Activated CD8-positive, alpha-beta memory T cell treated with anti-CD3 and anti-CD28 coated beads for 4 hours (primary cell): Measurements from ENCODE around the gene C4orf46.
A peak's percentile ranks its signal among the peaks of the same experiment; 100 is the strongest.
"Not testable (repeated sequence)": the region's sequence is repeated elsewhere in the genome, so short reads cannot be mapped to it uniquely, and the experiment has no call there.

Experiments
- DNase-seq, 2 donors: peaks; one replicate each; pipeline ENCODE4 v3.0.0-alpha.2; 2020; ENCODE audit warnings: low read depth in 2 of 2

C4orf46 gene

GRCh38 chr4:158671665-158671914 is at the start of gene C4orf46:
C4orf46 (minus strand) TSS chr4:158671887; CDS start chr4:158671801, 86 bp downstream.
- no peak for DNase-seq

- DNase-seq, result no peak
Observed at GRCh38 chr4:158715802-158716201, 44.1 kb upstream of the C4orf46 start.

DNA sequence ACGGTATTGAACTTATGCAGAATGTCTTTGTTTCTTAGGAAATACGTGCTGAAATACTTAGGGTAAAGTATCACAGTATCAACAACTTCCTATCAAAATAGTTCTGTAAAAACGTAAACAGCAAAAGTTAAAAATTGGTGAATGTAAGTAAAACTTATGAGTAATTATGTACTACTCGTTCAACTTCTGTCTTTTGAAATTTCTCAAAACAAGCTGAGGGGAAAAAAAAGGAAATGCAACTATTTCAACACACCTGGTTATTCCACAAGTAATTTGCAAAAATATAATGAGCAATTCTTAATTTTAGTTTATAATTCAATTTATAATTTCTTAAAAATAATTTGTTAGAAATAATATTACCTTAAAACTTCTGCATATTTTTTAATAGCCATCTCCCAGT is 43.2 kb upstream of the C4orf46 start:
- DNase-seq, result no peak

DNA sequence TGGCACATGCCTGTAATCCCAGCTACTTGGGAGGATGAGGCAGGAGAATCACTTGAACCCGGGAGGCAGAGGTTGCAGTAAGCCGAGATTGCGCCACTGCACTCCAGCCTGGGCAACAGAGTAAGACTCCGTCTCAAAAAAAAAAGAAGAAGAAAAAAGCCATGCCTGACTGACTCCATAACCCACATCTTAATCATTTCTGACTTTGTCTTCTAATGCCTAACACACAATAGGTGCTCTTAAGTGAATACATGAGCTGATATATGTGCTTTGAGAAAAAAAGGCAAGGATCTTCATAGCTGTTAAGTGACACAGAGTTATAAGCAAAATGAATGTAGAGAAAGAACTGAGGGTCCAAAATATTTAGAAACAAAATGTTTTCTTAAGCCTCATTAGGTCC is 40.9 kb upstream of the C4orf46 start:
- DNase-seq, result not testable (repeated sequence)

DNA sequence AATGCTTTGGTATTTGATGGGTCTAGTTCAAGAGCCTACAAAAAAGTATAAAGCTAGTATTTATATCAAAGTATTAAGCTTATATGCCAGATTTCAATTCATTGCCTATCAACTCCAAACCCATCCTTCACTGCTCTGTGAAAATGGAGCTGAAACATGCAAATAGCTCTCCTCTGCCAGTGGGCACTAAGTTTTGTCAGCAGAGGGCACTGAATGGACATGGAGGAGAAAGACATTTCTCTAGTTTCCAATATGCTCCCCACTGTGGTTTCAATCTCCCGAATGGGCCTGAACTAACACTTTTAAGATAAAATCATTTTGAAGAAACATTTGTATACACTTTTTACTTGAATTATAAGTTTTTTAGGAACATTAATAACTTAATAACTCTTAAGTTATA is 39.1 kb upstream of the C4orf46 start:
- DNase-seq, result no peak

DNA sequence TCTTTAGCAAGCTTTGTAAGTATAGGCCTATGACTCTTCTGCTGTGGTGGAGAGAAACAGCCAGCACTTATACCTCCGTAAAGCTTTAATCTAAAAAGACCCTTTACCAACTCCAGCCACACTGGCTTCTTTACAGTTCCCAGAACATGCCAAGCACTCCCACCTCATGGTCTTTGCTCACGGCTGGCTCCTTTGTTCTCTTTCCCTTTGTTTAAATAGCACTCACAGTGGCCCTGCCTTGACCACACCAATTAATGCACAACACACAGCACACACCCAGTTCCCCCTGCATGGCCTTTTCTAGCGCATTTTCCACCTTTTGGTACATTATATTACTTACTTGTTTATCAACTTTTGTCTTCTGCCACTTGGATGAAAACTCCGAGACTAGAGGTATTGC is 32.6 kb upstream of the C4orf46 start:
- no peak for DNase-seq

DNA sequence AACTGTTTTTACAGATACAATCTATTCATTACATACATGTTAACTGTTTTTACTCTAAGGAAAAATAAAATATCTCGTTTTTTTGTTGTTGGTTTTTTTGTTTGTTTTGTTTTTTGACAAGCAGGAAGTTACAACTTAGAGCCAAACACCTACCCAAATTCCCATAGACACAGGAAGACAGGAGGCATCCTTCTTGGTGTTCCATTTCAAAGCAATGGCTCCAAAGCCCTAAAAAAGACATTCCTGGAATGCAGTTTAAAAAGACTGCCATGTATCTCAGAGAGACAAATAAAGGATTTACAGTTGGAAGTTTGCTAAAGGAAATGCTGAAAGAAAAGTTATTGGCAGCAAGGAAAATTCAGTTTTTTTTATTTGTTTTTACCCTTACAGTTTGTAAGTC is 17.1 kb upstream of the C4orf46 start:
- DNase-seq, result no peak

DNA sequence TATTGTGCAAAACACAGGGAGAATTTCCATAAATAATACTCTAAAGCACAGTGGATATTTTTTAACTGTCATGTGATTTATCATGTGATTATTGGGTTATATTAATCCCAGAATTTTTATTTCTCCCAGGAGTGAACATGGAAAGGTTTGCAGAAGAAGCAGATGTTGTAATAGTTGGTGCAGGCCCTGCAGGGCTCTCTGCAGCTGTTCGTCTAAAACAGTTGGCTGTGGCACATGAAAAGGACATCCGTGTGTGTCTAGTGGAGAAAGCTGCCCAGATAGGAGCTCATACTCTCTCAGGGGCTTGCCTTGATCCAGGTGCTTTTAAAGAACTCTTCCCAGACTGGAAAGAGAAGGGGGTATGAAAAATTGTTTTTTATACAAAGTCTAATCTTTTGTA is 10.4 kb upstream of the C4orf46 start:
- DNase-seq, result no peak

DNA sequence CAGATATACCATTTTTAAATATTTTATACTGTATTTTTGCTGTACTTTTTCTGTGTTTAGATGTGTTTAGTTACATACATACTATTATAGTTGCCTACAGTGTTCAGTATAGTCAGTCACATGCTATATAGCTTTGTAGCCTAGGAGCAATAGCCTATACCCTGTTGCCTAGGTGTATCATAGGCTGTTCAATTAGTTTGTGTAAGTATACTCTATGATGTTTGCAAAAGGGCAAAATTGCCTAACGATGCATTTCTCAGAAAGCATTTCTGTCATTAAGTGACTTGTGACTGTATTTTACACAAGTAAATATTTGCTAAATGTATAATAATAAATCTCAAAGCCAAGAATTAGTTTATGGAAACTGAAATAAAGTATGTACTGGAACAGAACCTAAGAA is 9.9 kb upstream of the C4orf46 start:
- no peak for DNase-seq

DNA sequence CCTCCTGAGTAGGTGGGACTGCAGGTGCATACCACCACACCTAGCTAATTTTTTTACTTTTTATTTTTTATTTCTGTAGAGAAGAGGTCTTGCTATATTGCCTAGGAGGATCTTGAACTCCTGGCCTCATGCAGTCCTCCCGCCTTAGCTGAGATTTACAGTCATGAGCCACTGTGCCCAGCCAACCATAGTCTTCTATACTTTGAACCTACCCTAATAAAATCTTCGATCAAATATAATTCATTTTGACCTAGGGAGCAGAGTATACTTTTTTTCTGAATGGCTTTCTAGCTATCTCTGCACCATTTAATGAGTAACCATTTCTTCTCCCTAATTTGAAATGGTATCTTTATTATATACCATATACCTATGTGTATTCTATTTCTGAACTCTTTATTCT is 7.1 kb upstream of the C4orf46 start:
- no peak for DNase-seq

DNA sequence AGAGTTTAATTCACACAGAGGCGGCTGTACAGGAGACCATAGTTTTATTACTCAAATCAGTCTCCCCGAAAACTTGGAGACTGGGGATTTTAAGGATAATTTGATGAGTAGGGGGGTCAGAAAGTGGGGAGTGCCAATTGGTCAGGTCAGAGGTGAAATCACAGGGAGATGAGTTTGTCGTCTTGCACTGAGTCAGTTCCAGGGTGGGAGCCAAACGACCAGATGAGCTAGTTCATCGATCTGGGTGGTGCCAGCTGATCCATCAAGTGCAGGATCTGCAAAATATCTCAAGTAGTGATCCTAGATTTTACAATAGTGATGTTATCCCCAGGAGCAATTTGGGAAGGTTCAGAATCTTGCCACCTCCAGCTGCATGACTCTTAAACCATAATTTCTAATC is 4.4 kb upstream of the C4orf46 start:
- no peak for DNase-seq

DNA sequence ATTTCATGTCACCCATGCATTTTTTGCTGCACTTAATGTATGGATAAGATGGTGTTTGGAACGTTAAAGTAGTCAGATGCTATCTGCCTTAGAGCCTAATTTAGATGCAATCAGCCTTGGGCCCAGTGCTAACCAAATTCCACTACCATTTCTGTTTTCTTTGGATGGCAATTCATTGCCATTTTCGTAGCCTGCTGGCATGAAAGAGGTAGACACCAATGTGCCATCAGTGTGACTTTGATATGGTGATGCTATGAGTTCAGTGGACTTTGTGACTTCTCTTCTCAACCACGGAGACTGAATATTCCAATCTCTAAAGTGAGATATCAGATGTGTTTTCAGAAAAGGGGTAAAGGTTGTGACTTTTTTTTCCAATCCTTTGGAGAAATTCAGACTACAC is 1.9 kb upstream of the C4orf46 start:
- no peak for DNase-seq

DNA sequence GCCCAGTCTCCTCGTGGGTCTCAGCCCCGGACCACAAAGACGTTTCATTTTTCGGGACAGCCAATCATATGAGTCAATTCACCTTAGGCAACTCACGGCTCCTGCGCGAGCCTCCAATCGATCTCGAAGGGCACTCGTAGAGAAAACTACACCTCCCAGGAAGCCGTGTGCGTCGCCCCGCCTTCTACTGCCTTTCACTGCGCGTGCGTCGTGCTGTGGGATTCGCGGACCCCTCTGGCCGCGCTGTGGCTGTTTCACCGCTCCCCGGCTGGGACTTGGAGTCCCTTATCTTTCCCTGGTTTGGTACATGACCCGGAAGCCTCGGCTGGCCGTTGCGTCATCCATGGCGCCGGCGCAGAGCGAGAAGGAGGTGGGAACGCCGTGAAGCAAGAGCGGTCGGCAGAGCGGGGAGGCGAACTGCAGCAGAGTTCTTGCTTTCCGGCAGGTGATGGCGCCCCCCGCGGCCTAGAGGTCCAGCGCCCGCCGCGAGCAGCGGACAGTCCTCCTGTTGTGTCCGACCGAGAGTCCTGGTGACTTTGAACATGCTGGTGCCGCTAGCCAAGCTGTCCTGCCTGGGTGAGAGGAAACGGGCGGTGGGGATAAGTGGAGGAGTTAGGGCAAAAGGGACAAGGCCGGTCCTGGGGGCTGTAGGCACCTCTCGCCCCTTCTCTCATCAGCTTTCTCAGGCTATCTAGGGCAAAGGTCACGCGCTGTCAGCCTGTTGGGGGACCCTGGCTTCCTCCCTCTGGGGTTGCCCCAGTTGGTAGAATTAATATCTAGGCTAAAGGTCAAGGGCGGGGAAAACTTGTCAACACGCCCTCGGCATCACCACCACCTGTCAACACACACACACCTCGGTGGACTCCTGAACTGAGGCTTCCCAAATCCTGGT is 474 bp upstream of the C4orf46 start, which contains the start of gene ETFDH:
TSS of gene ETFDH (plus strand) at position 382 of the 892 bp plus-strand sequence. CDS start at position 543, 161 bp downstream.
- peak; percentile 95 to 98 for DNase-seq

DNA sequence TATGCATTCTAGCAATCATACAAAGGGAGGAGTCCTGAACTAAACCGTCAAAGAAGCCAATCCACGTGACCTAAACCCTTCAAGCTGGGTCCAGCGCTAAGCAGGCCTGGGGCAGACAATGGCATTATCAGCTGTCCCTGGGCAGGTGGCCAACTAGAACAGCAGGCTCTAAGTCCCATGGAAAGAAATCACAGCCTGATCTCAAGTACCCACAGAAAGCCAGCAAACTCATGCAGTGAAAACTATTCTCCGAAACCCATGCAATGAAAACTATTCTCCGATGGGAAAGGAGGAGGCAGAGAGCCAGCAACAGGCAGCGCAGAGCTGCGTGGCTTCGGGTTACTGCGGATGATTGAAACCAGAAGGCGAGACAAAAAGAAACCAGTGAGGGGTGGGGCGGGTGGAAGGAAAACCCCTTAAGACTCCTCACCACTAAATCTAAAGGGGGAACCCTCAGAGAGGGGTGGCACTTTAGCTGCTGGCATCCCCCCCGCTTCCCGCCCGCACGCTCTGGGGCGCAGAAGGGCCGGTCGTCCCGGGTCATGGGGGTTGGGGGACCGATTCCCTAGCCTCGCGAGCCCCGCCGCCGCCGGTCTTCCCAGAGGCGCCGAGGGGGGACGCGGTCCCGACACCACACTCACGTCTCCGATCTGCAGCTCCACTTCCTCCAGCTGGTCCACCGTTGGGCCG is 567 bp downstream of the C4orf46 start:
- peak in 1 of 2 donors; percentile 14 for DNase-seq

GRCh38 chr4:158669310-158669709 is 2.4 kb downstream of the C4orf46 start:
- DNase-seq, result no peak

DNA sequence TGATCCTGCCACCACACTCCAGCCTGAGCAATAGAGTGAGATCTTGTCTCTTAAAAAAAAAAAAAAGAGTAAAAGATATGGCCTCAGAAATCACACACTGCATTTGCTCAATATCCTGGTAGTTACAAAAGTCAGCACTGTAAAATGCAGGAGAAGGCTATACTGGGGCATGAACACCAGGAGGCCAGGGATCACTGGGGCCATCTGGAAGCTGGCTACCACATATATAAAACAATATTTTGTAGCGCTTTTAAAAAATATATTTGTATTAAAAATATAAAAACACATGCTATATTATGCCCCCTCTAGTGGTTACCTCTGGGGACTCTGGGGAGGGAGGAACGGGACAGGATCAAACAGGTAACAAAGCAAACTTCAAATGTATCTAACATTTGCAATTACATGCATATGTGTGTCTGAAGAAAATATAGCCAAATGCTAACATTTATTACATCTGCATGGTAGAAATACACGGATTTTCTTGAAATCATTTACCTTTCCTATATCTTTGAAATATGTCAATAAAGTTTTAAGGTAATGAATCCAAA is 4.0 kb downstream of the C4orf46 start:
- no peak for DNase-seq

GRCh38 chr4:158666892-158667291 is 4.8 kb downstream of the C4orf46 start:
- no peak for DNase-seq

DNA sequence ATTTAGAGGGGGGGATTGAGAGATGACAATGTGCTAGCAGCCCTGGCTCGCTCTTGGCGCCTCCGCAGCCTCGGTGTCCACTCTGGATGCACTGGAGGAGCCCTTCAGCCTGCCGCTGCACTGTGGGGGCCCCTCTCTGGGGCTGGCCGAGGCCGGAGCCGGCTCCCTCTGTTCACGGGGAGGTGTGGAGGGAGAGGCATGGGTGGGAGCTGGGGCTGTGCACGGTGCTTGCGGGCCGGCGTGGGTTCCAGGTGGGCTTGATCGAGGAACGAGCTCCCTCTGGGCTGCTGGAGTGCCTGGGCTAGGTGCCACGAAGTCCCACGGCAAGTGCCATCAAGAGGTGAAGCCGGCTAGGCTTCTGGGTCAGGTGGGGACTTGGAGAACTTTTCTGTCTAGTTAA is 6.9 kb downstream of the C4orf46 start:
- no peak for DNase-seq

DNA sequence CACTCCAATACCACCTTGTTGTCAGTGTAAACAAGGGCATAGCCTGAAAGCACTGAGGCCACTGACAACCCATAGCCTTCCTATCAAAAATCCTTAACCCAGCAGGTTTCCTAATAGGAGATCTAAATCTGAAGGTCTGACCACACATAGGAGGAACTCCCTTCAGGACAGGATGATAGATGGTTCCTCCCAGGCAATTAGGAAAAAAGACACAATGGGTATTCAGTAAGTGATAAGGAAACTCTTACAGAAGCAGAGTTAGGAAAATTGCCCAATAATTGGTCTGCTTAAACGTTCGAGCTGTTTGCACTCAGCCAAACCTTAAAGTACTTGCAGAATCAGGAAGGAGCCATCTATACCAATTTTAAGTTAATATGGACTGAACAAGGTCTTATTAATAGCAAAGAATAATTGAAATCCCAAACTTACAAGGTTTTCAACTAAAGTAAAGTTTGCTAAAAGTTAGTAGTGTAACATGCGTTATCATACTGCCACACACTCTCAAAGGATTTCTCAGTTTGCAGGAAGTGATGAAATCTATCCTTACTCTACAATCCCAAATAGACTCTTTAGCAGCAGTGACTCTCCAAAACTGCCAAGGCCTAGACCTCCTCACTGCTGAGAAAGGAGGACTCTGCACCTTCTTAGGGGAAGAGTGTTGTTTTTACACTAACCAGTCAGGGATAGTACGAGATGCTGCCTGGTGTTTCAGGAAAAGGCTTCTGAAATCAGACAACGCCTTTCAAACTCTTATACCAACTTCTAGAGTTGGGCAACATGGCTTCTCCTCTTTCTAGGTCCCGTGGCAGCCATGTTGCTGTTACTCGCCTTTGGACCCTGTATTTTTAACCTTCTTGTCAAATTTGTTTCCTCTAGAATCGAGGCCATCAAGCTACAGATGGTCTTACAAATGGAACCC is 7.7 kb downstream of the C4orf46 start:
- not testable (repeated sequence) for DNase-seq

DNA sequence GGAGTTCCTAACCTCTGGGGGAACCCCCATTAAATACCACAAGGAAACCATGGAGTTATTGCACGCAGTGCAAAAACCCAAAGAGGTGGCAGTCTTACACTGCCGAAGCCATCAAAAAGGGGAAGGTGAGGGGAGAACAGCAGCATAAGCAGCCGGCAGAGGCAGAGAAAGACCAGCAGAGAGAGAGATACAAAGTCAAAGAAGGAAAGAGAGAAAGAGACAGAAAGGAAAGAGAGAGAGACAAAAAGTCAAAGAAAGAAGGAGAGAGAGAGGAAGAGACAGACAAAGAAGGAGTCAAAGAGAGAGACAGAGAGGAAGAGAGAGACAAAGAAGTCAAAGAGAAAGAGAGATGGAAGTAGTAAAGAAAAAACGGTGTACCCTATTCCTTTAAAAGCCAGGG is 8.4 kb downstream of the C4orf46 start:
- not testable (repeated sequence) for DNase-seq

- no peak for DNase-seq
Observed at GRCh38 chr4:158657291-158657690, 14.4 kb downstream of the C4orf46 start.

DNA sequence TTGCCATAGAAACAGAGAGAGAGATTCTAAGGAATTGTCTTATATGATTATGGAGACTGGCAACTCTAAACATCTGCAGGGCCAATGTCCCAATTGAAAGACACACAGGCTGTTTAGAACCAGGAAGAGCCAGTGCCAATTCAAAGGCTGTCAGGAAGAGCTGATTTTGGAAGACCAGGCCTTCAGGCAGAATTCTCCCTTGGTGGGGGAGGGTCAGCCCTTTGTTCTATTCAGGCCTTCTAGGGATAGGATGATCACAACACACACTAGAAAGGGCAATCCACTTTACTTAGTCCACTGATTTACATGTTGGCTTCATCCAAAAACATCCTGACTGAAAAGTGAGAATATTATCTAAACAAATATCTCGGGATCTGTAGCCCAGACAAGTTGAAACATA is 15.2 kb downstream of the C4orf46 start:
- no peak for DNase-seq
